Gastroesophageal sphincter (tissue), 4 donors: Measurements from ENCODE around the gene SCD. TPM values are rescaled to one million over a fixed set of nuclear protein-coding genes. Genes with fewer than 3 reads are reported as not detected.

Experiments used
- ATAC-seq: fragments of 150-250 bp; one replicate; pipeline ENCODE4 v1.9.1; 2016; ENCODE audit warnings: mild to moderate bottlenecking, moderate library complexity
- H3K27ac ChIP-seq, 4 donors: fragments of 200-600 bp; sonication (generic) in 3 of 4; 1 replicate in 3 of 4; 2 replicates in 1 of 4; pipeline ENCODE4 v1.5.1; 2016 to 2019
- H3K27me3 ChIP-seq: fragments of 200-600 bp; sonication (generic); one replicate; pipeline ENCODE4 v1.5.1; 2019
- H3K36me3 ChIP-seq, 2 donors: fragments of 200-600 bp; sonication (generic); one replicate each; pipeline ENCODE4 v1.5.1; 2019; ENCODE audit warnings: control low read depth in 1 of 2
- H3K4me1 ChIP-seq, 3 donors: fragments of 200-600 bp; sonication (generic); 1 replicate in 2 of 3; 2 replicates in 1 of 3; pipeline ENCODE4 v1.5.1; 2016 to 2019; ENCODE audit warnings: control low read depth in 2 of 3
- H3K4me3 ChIP-seq, 2 donors: fragments of 200-600 bp; sonication (generic); one replicate each; pipeline ENCODE4 v1.5.1; 2019; ENCODE audit warnings: mild to moderate bottlenecking in 1 of 2, moderate library complexity in 1 of 2
- H3K9me3 ChIP-seq, 3 donors: fragments of 200-600 bp; sonication (generic); one replicate each; pipeline ENCODE4 v1.5.1; 2017 to 2019; ENCODE audit warnings: control low read depth in 2 of 3
- EP300 ChIP-seq: sonication (generic); formaldehyde crosslinking; IDR thresholded peaks from one replicate; pipeline ENCODE4 v1.6.1; 2017; ENCODE audit warnings: antibody characterized with exemption, mild to moderate bottlenecking
- POLR2A ChIP-seq, 2 donors: fragments of 450-650 bp; IDR thresholded peaks; one replicate each; pipeline ENCODE4 v1.6.1; 2017; ENCODE audit warnings: antibody characterized with exemption in 2 of 2, mild to moderate bottlenecking in 2 of 2, moderate library complexity in 1 of 2
- POLR2AphosphoS5 ChIP-seq: sonication (generic); formaldehyde crosslinking; IDR thresholded peaks from one replicate; pipeline ENCODE4 v1.6.1; 2017; ENCODE audit warnings: antibody characterized with exemption
- WGBS, 2 donors: methylation state at CpG; one replicate each; pipeline ENCODE4 v1.1.5; 2018; ENCODE audit warnings: low coverage in 1 of 2; 5-methylcytosine and 5-hydroxymethylcytosine counted together
- total RNA-seq, 4 donors: library from RNA; depleted of rRNA; stranded (reverse); fragments of >200 nt; gene quantifications; one replicate each; pipeline ENCODE4 v1.1.0, GENCODE V29; 2016
- TF ChIP-seq, protein P1 (sequence below), 4 experiments: fragments of 200-600 bp in 2 of 4; fragments of 450-650 bp in 2 of 4; sonication (generic) in 1 of 4; IDR thresholded peaks; one replicate each; pipeline ENCODE4 v1.5.1; 2017 to 2019; ENCODE audit warnings: antibody characterized with exemption in 4 of 4, mild to moderate bottlenecking in 2 of 4, moderate library complexity in 2 of 4

SCD gene
- total RNA-seq, 4 donors from 2014 or later = 9.1 to 25.2 (median 14.0) TPM

DNA sequence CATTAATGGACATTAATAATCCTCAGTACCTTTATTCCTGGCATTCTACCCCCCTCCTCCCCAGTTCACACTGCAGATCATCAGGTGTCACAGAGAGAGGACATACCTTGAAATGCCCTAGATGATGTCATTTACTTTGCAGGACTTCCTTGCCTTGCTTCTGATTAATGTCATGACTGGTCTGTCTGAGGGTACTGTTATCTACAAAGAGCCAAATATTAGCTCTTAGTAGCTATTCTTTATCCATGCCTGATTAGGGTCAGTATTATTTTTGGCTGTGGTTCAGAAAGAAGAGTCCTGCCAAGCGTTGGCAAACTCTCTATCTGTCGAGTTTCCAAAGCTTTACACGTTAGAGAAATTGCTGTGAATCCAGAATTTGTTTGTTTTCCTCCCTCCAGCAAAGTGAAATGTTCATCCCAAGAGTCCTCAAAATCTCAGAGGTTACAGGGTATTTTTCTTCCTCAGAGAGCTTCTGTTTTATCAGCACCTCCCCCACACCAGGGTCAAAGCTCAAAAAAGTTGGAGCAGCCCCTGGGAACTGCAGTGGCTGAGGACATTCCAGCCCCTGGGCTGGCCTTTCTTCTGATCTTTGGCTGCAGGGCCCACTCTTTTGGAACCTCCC is 12.6 kb downstream of the SCD start:
- H3K4me3 ChIP-seq = no peak overlapping the region
- H3K27me3 ChIP-seq = no peaks in the 10 kb centered on the region
- H3K36me3 ChIP-seq = peaks cover 0 to 5% of the 10 kb centered on the region in 2 donors
- ATAC-seq = no peak
- 7 to 29% methylated on average over 3 of the region's 3 CpGs for WGBS, 2 donors
- no peaks in the 10 kb centered on the region for H3K9me3 ChIP-seq
- H3K27ac ChIP-seq = no peak overlapping the region
- peaks cover 0 to 14% (median 0%) of the 10 kb centered on the region in 3 donors for H3K4me1 ChIP-seq
- TF ChIP-seq EP300 (no peak), POLR2AphosphoS5 (no peak)
- TF ChIP-seq, protein P1, sequence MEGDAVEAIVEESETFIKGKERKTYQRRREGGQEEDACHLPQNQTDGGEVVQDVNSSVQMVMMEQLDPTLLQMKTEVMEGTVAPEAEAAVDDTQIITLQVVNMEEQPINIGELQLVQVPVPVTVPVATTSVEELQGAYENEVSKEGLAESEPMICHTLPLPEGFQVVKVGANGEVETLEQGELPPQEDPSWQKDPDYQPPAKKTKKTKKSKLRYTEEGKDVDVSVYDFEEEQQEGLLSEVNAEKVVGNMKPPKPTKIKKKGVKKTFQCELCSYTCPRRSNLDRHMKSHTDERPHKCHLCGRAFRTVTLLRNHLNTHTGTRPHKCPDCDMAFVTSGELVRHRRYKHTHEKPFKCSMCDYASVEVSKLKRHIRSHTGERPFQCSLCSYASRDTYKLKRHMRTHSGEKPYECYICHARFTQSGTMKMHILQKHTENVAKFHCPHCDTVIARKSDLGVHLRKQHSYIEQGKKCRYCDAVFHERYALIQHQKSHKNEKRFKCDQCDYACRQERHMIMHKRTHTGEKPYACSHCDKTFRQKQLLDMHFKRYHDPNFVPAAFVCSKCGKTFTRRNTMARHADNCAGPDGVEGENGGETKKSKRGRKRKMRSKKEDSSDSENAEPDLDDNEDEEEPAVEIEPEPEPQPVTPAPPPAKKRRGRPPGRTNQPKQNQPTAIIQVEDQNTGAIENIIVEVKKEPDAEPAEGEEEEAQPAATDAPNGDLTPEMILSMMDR (IDR thresholded peaks at IDR 0.05) = no peak

DNA sequence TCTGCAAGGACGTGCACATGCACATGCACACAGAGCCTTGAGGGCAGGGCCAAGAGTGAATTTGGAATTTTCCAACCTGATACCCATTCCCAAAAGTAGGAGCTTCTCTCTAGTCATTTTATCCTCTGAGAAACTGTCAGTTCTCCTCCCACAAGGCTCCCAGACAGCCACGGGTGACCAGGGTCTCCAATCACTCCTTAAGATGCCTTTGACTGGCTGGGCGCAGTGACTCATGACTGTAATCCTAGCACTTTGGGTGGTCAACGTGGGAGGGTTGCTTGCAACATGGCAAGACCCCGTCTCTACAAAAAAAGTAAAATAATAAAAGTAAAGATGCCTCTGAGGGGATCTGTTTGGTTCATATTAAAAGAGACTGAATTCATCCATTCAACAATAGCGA is 13.2 kb downstream of the SCD start:
- ATAC-seq = no peak
- no peaks in the 10 kb centered on the region for H3K27me3 ChIP-seq
- no peak overlapping the region for H3K4me3 ChIP-seq
- no peak overlapping the region for H3K27ac ChIP-seq
- 81 to 100% methylated on average over 1 to 4 of the region's 6 CpGs for WGBS, 2 donors
- peaks cover 0 to 5% of the 10 kb centered on the region in 2 donors for H3K36me3 ChIP-seq
- TF ChIP-seq POLR2AphosphoS5 = no peak
- TF ChIP-seq, protein P1 (IDR thresholded peaks at IDR 0.05) = no peak
- TF ChIP-seq POLR2A (IDR thresholded peaks at IDR 0.05) = no peak
- TF ChIP-seq EP300 = no peak
- no peaks in the 10 kb centered on the region for H3K9me3 ChIP-seq
- H3K4me1 ChIP-seq = peaks cover 0 to 20% (median 0%) of the 10 kb centered on the region in 3 donors

DNA sequence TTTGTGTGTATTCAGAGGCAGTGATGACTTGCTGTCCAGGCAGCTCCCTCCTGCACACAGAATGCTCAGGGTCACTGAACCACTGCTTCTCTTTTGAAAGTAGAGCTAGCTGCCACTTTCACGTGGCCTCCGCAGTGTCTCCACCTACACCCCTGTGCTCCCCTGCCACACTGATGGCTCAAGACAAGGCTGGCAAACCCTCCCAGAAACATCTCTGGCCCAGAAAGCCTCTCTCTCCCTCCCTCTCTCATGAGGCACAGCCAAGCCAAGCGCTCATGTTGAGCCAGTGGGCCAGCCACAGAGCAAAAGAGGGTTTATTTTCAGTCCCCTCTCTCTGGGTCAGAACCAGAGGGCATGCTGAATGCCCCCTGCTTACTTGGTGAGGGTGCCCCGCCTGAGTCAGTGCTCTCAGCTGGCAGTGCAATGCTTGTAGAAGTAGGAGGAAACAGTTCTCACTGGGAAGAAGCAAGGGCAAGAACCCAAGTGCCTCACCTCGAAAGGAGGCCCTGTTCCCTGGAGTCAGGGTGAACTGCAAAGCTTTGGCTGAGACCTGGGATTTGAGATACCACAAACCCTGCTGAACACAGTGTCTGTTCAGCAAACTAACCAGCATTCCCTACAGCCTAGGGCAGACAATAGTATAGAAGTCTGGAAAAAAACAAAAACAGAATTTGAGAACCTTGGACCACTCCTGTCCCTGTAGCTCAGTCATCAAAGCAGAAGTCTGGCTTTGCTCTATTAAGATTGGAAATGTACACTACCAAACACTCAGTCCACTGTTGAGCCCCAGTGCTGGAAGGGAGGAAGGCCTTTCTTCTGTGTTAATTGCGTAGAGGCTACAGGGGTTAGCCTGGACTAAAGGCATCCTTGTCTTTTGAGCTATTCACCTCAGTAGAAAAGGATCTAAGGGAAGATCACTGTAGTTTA is 15.8 kb downstream of the SCD start:
- Histone ChIP-seq H3K36me3 (peaks cover 0 to 5% of the 10 kb centered on the region in 2 donors), H3K27me3 (no peaks in the 10 kb centered on the region), H3K9me3 (no peaks in the 10 kb centered on the region), H3K4me1 (peaks cover 0 to 22% (median 0%) of the 10 kb centered on the region in 3 donors), H3K27ac (no peak overlapping the region), H3K4me3 (no peak overlapping the region)
- no peak for TF ChIP-seq POLR2A (IDR thresholded peaks at IDR 0.05)
- TF ChIP-seq, protein P1 (IDR thresholded peaks at IDR 0.05) = no peak
- TF ChIP-seq EP300 = no peak
- TF ChIP-seq POLR2AphosphoS5 = no peak
- ATAC-seq = no peak
- WGBS, 2 donors = 56 to 83% methylated on average over 4 of the region's 6 CpGs

DNA sequence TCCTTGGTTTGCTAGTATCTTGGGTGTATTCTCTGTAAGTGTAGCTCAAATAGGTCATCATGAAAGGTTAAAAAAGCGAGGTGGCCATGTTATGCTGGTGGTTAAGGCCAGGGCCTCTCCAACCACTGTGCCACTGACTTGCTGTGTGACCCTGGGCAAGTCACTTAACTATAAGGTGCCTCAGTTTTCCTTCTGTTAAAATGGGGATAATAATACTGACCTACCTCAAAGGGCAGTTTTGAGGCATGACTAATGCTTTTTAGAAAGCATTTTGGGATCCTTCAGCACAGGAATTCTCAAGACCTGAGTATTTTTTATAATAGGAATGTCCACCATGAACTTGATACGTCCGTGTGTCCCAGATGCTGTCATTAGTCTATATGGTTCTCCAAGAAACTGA is 17.1 kb downstream of the SCD start:
- Histone ChIP-seq H3K9me3 (no peaks in the 10 kb centered on the region), H3K4me3 (no peak overlapping the region), H3K4me1 (peaks cover 0 to 22% (median 0%) of the 10 kb centered on the region in 3 donors), H3K27ac (no peak overlapping the region), H3K36me3 (peaks cover 0 to 5% of the 10 kb centered on the region in 2 donors), H3K27me3 (no peaks in the 10 kb centered on the region)
- 85 to 96% methylated on average over 3 of the region's 3 CpGs for WGBS, 2 donors
- no peak for TF ChIP-seq EP300
- TF ChIP-seq, protein P1 (IDR thresholded peaks at IDR 0.05) = no peak
- TF ChIP-seq POLR2A (IDR thresholded peaks at IDR 0.05) = no peak
- no peak for TF ChIP-seq POLR2AphosphoS5
- ATAC-seq = no peak
